Measurements from ENCODE around the gene DDX28.

The DDX28 gene

GRCh38 chr16:68047987-68048386, 25.0 kb upstream of the DDX28 start:
- Histone ChIP-seq H3K27ac (no peak overlapping the region), H3K36me3 (peaks cover 9% of the 10 kb centered on the region), H3K9me3 (ENCODE audit: severe bottlenecking) (no peaks in the 10 kb centered on the region), H3K4me3 (ENCODE audit: low read depth, low read length) (no peak overlapping the region), H3K27me3 (ENCODE audit: insufficient read depth, low read depth, severe bottlenecking) (no peaks in the 10 kb centered on the region)
- TF ChIP-seq CTCF (IDR thresholded peaks at IDR 0.05; ENCODE audit: low read depth, low read length), result no peak
- DNase-seq, result no peak

DNA sequence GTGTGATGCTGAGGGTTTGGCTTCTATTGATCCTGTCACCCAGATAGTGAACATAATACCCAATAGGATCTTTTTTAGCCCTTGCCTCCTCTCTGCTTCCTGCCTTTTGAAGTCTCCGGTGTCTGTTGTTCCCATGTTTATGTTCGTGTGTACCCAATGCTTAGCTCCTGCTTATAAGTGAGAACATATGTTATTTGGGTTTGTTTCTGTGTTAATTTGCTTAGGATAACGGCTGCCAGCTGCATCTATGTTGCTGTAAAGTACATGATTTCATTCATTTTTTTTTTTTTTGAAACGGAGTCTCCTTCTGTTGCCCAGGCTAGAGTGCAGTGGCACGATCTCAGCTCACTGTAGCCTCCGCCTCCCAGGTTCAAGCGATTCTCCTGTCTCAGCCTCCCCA, 23.1 kb upstream of the DDX28 start:
- Histone ChIP-seq H3K27me3 (ENCODE audit: insufficient read depth, low read depth, severe bottlenecking) (no peaks in the 10 kb centered on the region), H3K36me3 (peaks cover 13% of the 10 kb centered on the region), H3K9me3 (ENCODE audit: severe bottlenecking) (no peaks in the 10 kb centered on the region), H3K4me3 (ENCODE audit: low read depth, low read length) (no peak overlapping the region), H3K27ac (no peak overlapping the region)
- no peak for TF ChIP-seq CTCF (IDR thresholded peaks at IDR 0.05; ENCODE audit: low read depth, low read length)
- no peak for DNase-seq

DNA sequence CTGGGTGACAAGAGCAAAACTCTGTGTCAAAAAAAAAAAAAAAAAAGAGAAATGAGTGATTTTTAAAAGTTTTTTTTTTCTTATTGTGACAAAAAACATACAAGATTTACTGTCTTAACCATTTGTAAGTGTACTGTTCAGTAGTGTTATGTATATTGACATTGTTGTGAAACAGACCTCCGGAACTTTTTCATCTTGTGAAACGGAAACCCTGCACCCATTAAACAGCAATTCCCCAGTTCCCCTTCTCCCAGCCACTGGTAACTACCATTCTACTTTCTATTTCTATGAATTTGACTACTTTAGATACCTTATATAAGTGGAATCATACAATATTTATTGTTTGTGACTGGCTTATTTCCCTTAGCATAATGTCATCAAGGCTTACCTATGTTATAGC, 18.8 kb upstream of the DDX28 start:
- no peaks in the 10 kb centered on the region for H3K27me3 ChIP-seq (ENCODE audit: insufficient read depth, low read depth, severe bottlenecking)
- DNase-seq, result no peak
- H3K36me3 ChIP-seq, result peaks cover 11% of the 10 kb centered on the region
- no peaks in the 10 kb centered on the region for H3K9me3 ChIP-seq (ENCODE audit: severe bottlenecking)
- no peak overlapping the region for H3K4me3 ChIP-seq (ENCODE audit: low read depth, low read length)
- no peak for TF ChIP-seq CTCF (IDR thresholded peaks at IDR 0.05; ENCODE audit: low read depth, low read length)
- no peak overlapping the region for H3K27ac ChIP-seq

- peak overlapping the region; percentile 69 for H3K27ac ChIP-seq
- peak; percentile 93 for DNase-seq
Measured at GRCh38 chr16:68040506-68041288, 17.7 kb upstream of the DDX28 start.

GRCh38 chr16:68037841-68038597, 15.0 kb upstream of the DDX28 start:
- Histone ChIP-seq H3K9me3 (ENCODE audit: severe bottlenecking) (no peaks in the 10 kb centered on the region), H3K27ac (no peak overlapping the region), H3K4me3 (ENCODE audit: low read depth, low read length) (no peak overlapping the region), H3K36me3 (peaks cover 11% of the 10 kb centered on the region), H3K27me3 (ENCODE audit: insufficient read depth, low read depth, severe bottlenecking) (no peaks in the 10 kb centered on the region)
- no peak for TF ChIP-seq CTCF (IDR thresholded peaks at IDR 0.05; ENCODE audit: low read depth, low read length)
- DNase-seq, result no peak

More at GRCh38 chr16:68040506-68041288, 17.7 kb upstream of the DDX28 start:
- H3K9me3 ChIP-seq (ENCODE audit: severe bottlenecking), result no peaks in the 10 kb centered on the region
- H3K4me3 ChIP-seq (ENCODE audit: low read depth, low read length), result no peak overlapping the region
- peak; percentile 87 for TF ChIP-seq CTCF (IDR thresholded peaks at IDR 0.05; ENCODE audit: low read depth, low read length)
- peaks cover 11% of the 10 kb centered on the region for H3K36me3 ChIP-seq
- no peaks in the 10 kb centered on the region for H3K27me3 ChIP-seq (ENCODE audit: insufficient read depth, low read depth, severe bottlenecking)

All from WERI-Rb-1 (cell line).